Neural cell (in vitro differentiated cells): Measurements from ENCODE around the gene PIERCE2.

ENCODE experiments used
- CTCF ChIP-seq: fragments of 450-650 bp; IDR thresholded peaks from 2 replicates; pipeline ENCODE4 v1.5.1; 2014; ENCODE audit warnings: antibody characterized with exemption, mild to moderate bottlenecking, moderate library complexity; ENCODE audit not compliant: poor library complexity, severe bottlenecking
- REST ChIP-seq: IDR thresholded peaks from 2 replicates; pipeline ENCODE4 v1.6.1; 2012; ENCODE audit warnings: borderline replicate concordance
- TAF1 ChIP-seq: IDR thresholded peaks from 2 replicates; pipeline ENCODE4 v1.6.1; 2012; ENCODE audit warnings: low read depth

GRCh38 chr15:55457401-55458022 lies 49.2 kb downstream of the PIERCE2 start:
- TF ChIP-seq REST, result no peak
- no peak for TF ChIP-seq CTCF
- TF ChIP-seq TAF1, result no peak
